RKO (cell line): ENCODE data around the gene FAM135A.
"Not testable (repeated sequence)": the region's sequence is repeated elsewhere in the genome, so short reads cannot be mapped to it uniquely, and the experiment has no call there.

Source experiments
- DNase-seq: peaks from one replicate; pipeline ENCODE4 v3.0.0-alpha.2; 2016; ENCODE audit warnings: low spot score

The FAM135A gene

DNA sequence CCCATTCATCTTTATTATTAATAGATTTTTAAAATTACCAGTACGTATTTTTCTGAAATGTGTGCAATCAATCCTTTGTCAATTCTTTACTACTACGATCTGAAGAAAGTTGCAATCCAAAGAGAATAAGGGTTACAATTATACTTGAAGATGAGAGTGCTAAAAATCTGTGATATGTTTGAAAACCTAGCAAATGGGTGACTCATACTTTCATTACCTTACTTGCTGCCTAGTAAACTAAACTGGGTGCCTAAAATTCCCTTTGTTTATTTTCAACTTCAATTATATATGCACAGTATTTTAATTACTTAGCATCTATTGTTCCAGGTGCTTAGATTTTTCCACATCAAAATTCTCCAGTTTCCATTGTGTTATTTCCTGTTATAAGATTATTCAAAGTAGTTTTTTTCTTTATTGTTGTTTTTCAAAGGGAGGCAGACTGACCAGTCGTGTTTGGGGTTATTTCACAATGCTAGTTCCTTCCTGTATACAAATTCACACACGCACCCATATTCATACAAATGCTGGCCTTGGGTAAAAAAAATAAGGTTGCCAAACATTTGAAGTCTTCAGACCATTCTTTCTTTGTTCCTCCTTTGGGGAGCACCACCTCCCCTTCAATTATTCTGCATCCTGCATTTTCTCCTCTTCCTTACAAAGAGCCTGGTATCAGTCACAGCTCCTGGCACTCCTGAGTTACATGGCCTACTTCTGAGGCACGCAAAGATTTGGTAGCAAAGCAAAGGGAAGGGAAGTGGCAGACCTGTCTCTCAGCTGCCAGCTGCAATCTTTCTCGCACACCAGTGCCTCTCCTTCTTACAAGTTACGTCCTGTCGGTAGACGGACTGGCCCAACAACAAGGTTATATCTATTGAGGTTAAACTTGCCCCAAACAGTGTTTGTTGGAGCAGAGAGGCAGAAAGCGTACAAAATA, 16.2 kb upstream of the FAM135A start:
- no peak for DNase-seq

DNA sequence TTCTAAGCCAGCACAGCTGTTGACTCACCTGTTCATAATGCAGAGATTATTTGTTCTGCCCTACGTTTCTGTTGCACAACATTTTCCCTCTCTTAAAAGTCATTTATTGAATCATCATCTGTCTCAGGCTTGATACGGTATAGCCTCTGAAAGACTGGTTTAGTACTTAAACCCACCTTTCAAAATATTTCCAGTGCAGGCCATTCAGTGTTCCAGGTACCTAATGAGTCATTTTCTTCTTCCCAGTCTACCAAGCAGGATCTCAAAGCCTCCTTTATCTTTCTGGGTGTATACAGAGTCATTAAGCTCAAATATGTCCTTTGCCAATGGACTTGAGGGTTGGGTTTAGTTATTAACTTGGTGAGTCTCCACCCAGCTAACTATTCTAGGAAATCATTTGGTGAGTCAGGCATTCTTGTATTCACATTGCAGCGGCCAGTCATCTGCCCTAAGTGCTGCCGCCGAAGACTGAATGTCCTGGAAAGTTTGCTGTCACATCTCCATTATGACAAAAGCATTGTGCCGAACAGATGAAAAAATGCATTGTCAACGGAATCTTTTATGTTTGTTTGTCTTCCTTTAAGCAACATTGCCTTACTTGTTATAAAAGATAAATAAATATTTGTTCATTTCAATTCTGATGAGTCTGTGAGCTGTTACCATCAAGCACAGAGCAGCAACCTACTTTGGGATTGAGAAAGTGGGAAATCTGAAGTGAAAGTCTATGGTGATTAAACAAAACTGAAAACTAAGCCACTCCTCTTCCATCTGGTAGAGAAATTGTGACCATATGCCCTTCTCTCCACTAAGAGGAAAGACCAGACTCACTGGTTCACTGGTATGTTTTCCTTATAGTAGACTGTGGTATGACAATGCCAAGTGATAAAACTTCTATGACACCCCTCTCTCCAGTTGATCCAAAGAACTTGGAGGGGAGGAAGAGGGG, 14.3 kb upstream of the FAM135A start:
- DNase-seq, result peak; percentile 67

DNA sequence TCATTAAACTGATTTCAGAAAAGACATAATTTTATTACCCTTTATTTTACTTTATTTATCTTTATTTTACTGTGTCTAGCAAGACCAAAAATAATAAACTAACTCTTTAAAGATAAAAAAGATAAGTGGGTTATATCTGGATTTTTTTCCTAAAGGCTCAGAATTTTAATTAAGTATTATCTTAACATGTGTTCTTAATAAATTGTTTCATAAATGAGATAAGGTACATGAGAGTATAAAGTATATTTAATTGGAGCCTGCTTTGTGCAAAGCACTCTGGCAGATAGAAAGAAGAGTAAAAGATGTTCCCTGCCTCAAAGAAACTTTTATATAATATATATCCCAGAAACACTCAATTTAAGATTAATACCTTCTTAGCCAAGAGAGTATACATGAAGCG, 8.7 kb upstream of the FAM135A start:
- no peak for DNase-seq

DNA sequence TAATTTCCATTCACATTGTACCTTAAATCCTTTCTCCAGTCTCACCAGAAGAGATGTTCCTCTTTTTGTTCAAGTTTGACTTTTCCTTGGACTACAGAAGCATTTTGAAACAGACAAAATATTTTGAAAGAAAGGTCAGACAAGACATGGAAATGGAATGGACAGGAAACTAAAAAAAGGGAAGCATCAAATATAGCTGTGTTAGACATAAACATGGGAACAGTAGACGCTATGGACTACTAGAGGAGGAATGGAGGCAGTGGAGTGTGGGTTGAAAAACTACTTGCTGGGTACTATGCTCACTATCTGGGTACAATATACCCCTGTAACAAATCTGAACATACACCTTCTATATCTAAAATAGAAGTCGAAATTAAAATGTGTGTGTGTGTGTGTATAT, 4.1 kb upstream of the FAM135A start:
- no peak for DNase-seq

DNA sequence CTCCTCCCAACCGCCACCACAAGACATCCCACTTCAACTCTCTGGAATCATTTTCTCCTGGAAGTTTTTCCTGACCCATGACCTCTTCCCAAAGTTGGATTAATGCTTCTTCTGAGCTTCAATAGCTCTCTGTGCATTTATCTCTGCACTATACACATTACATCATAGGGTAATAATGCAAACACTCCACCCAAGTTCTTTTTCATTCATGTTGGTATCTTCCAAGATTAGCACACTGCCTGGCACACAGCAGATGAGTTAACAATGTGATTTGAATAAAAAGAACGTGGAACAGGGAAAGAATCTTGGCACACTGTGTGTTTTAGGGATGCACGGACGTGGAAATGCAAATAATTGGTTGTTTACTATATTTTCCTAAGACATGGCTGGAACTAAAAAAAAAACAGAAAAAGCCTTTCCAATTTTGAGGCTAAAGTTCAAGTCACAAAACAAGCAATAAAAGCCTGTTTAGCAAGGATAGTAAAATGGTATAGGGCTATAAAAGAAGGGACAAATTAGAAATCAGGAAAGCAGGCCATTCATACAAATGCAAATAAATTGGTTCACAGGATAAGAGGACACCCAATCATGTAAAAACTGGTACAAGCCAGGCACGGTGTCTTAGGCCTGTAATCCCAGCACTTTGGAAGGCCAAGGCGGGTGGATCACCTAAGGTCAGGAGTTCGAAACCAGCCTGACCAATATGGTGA, 1.6 kb upstream of the FAM135A start:
- DNase-seq, result no peak

DNA sequence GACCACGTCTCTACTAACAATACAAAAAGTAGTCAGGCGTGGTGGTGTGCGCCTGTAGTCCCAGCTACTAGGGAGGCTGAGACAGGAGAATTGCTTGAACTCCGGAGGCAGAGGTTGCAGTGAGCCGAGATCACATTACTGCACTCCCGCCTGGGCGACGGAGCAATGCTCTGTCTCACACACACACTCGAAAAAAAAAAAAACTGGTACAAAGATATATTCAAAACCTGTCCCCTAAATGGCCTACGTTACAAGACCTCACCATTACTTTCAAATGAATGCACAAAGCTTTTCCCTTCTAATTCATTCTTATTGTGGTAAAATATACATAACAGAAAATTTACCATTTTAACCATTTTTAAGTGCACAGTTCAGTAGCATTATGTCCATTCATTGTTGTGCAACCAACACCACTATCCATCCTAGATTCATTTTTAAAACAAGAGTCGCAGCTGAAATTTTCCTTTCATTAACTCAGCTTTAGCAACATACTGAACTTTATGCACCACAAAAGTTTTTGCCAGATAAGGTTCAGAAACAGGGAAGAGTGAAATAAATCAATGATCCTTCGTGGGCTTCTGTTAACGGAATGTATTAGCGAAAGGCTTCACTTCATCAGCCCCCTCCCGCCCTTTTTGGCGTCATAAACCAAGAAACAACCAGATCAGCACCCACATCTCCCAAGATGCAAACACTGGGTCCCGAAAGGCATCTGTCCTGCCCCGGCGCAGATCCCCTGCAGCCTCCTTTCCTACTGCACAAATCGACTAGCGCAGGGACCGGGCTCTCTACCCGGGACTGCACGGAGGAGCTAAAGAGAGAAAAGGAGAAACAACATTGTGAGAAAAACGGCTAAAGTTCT, 825 bp upstream of the FAM135A start:
- no peak for DNase-seq

DNA sequence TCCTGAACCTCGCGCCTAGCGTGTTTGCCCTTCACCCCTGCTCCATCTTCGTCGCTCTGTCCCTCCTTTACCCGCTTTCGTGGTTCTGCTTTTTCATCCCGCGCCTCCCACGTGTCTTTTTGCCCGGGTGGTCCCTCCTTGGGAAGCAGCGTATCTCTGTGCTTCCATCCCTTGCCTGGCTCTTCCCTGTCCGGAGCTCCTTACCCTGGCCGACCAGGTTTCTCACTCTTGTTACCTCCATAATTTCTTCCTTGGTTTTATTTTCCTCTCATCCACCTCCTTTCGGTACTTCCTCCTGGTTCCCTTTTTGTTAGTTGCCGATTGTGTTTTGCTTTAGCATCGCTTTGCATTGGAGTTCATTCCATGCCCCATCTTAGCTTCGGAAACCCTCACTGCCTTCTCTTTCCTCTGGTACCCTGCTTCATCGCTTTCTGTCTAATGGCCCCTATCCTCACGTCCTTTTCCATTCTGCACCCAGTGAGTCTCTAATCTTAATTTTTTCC, 735 bp downstream of the FAM135A start:
- DNase-seq, result no peak

DNA sequence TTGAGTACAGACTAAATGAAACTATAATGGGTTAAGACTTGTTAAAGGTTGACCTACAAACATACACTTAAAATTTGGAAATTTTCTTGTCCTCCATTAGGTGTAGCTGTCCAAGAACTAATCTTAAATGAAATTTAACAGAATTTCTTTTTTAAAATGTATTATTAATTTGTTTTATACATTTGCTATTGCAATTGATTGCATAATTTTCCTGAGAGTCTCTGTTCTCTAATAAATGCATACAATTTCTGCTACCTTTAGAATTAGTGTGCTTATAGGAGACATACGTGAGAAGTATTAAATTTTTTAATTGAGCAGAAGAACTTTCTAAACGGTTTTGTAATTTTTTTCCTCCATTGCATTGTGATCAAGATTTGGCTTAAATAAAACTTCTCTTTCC, 1.5 kb downstream of the FAM135A start:
- no peak for DNase-seq

DNA sequence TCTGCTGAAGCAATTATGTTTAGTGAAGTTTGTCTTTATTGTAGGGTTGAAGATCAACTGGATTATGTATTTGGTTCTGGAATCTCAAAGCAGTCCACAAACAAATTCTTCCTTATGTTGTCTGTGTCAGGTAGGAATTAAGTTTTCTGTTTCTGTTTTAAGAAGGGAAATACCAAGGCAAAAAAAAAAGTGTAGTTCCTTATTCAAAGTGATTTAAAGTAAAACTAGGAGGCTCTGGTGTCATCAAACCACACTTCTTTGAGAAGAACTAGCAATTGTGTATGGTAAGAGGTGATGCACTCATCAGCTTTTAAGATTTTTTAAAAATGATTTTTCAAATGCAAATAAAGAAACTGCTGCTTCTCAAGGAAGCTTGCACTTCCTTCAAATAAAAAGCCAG, 1.9 kb downstream of the FAM135A start:
- DNase-seq, result no peak

DNA sequence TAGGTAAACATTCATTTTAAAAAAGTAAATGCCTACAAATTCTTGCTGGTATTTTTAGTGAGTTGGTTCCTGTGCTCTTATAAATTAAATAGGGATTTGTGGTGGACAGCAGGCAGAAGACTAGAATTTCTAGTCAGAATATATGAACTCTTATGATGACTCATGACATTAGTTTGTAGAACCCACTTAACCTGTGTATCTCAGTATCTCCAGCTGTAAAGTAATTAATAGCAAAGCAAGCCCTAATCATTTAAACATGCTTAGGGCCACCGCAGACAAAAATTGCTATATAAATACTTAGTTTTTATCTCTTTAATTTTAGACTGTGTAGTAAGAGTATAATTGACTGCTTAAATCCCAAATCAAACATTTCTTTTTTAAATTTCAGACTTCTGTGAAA, 2.4 kb downstream of the FAM135A start:
- no peak for DNase-seq

DNA sequence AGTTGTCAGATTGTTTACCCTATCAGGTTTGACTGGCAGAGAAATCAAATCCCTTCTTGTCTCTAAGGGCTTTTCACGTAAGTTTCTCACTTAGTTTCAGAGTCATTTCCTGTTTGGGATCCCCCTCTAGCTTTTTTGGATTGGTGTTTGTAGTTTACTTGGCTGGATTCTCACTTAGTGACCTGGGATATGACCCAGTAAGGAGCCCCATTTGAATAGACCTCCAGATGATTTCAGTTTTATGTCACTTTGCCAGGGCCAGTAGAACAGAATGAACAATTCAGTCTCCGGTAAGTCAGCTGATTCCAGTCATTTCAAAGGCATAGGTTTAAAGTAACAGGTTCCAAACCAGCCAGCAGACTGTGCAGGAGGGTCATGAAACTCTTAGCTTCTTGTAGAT, 8.2 kb downstream of the FAM135A start:
- DNase-seq, result no peak

DNA sequence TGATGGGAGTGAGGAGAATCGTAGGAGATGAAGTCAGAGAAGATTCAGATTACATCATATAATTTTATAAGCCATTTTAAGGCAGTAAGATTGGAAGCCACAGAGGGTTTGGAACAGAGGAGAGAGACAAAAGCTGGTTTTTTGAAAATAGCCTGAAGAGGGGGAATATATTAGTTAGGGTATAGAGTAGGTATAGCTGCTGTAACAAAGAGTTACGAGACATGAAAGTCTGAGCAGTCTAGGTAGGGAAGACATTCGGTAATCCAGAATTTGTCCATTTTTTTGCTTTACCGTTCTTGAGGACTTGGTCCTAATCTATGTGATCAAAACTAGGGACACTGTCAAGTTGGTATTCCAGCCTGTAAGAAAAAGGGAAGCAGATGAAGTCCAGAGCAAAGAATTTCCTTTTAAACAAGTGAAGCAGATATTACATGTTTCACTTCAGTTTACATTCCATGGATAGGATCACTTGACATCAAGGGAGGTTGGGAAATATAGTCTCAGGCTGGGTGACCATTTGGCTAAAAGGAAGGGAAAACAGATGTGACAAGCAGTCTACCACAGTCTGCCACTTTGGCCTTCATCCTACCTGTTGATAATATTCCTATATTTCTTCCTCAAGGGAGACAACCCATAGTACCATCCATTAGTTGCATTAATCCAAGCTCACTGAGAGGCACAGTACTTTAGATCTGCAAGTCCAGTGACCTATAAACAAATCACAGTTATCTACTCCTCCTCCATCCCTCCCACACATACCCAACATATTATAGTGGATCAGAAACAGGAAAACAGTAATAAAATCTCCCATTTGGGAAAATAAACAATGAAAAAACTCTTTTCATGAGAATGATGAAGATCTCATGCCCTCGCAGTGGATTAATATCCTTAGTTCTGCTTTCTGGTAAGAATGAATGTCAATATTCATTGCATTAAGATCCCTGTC, 10.2 kb downstream of the FAM135A start:
- DNase-seq, result no peak

DNA sequence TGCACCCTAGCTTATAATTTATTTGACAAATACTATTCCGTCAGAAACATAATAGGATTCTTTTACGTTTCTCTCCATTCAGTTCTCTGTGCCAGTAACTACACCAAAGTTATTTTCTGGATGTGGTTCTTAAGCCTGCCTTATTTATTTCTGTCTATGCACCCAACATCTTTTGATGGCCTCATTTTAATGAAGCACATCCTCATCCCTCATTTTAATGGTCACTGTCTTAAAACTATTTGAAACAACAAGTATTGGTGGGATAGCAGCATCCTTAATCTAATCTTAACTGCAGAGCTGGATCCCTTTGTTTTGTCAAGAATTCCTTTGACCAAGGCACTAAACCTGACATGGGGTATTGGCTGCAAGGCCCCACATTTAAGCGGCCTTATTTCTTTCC, 11.0 kb downstream of the FAM135A start:
- DNase-seq, result no peak

DNA sequence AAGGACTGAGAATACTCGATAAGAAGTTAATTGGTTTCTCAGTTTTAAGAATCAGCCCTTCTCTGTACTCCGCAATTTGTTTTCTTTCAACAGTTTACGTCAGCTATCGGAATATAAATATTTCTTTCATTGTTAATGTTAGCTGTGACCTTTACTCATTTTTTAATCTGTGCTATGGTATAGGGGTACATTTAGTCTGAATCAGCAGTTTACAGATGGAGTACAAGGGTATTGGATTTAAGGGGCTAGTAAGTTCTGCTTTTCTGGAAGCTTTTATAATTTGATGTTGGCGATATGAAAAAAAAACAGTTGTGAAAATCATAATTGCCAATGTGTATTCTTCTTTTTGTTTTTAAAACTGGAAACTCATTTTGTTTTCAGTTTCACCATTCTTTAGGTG, 23.0 kb downstream of the FAM135A start:
- no peak for DNase-seq

DNA sequence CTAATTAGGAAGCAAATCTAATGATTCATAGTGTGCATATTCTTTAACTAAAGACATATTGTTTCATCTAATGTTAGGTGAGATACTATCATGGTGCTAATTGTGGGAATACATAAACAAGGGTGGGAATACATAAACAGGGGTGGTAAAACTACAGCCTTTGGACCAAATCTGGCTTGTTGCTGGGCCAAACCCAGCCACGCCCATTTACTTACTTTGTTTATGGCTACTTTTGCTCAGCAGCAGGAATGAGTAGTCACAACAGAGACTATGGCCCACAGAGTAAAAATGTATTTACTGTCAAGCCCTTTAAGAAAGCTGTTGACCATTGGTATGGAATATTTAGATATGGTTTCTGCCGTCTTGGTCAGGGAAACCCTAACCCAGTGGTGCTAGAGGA, 31.7 kb downstream of the FAM135A start:
- DNase-seq, result no peak

DNA sequence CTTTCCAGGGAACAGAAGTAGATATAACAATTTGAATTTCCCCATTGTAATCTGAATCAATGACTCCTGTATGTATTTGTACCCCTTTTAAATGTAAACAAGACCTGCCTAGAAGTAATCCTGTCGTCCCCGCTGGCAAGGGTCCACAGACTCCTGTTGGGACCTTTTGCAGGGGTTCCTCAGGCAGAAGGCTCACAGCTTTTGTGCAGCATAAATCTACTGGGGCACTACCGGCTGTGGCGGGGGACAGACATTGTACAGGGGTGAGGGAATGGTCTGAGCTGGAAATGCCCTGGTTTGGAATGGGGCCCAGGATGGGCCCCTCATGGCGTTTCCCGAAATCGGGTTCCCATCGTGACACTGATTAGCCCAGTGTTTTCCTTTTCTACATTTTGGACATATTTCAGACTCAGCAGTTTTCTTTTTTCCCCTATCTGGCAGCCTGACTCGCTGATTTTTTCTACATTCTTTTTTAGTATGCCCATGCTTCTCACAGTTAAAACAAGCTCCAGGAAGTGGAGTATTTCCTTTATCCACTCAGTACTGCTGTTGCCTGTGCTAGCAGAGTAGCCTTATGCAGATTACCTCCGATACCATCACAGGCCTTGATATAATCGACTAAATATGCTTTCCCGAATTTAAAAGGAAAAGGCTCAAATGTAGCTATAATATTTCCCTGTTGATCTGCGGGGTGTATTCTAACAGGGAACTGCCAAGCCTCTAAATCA, 34.2 kb downstream of the FAM135A start:
- DNase-seq, result not testable (repeated sequence)

DNA sequence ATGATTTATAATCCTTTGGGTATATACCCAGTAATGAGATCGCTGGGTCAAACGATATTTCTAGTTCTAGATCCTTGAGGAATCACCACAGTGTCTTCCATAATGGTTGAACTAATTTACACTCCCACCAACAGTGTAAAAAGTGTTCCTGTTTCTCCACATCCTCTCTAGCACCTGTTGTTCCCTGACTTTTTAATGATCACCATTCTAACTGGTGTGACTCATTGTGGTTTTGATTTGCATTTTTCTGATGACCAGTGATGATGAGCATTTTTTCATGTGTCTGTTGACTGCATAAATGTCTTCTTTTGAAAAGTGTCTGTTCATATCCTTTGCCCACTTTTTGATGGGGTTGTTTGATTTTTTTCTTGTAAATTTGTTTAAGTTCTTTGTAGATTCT, 40.6 kb downstream of the FAM135A start:
- DNase-seq, result not testable (repeated sequence)

DNA sequence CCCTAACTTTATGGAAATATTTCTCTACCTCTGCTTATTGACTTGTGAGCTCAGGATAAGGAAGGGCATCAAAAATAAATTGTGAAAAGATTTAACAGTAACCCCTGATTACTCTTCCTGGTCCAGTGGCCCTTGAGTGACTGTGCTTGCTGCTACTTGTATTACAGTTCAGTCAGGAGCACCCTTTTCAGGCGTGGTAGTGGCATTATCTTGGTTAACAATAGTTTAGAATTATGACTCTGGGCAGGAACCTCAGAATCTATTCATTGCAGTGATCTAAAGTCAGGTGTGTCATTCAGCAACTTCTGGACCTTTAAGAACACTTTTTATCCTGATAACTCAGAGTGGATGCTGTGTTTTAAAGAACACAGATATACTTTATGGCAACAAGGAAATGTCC, 43.4 kb downstream of the FAM135A start:
- no peak for DNase-seq

DNA sequence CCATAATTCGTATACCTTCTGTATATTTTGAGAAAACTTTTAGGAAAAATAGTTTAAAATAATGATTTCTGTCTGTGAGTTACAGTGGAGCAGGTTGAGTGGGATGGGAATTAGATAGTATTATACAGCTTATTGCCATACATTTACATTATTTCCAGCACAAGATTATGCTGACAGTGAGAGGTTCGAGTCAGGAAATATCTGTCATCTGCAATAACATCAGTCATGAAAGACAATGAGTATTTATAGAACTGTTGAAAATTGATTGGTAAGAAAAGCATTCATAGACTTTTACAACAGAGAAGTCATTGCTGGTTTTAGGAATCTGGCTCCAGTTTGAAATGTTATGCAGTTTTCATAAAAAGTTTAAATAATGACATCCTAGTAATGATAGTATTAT, 45.9 kb downstream of the FAM135A start:
- DNase-seq, result no peak
